Parathyroid adenoma (tissue), 2 donors: Measurements from ENCODE around the gene PAM.

Experiments
- H2AFZ ChIP-seq: fragments of 300-600 bp; sonication (generic); one replicate; pipeline ENCODE4 v1.7.0; 2017; ENCODE audit warnings: antibody characterized with exemption, mild to moderate bottlenecking
- H3K27ac ChIP-seq: fragments of 300-600 bp; sonication (generic); one replicate; pipeline ENCODE4 v1.7.0; 2017
- H3K27me3 ChIP-seq: fragments of 300-600 bp; sonication (generic); one replicate; pipeline ENCODE4 v1.7.0; 2017; ENCODE audit warnings: low read length; ENCODE audit not compliant: control insufficient read depth, insufficient read depth
- H3K36me3 ChIP-seq: fragments of 300-600 bp; sonication (generic); one replicate; pipeline ENCODE4 v1.7.0; 2017; ENCODE audit warnings: low read length; ENCODE audit not compliant: control insufficient read depth, insufficient read depth
- H3K4me1 ChIP-seq: fragments of 300-600 bp; sonication (generic); one replicate; pipeline ENCODE4 v1.7.0; 2017; ENCODE audit warnings: control low read depth
- H3K4me2 ChIP-seq: fragments of 300-600 bp; sonication (generic); one replicate; pipeline ENCODE4 v1.7.0; 2017; ENCODE audit warnings: low read length
- H3K4me3 ChIP-seq: fragments of 300-600 bp; sonication (generic); one replicate; pipeline ENCODE4 v1.7.0; 2017; ENCODE audit warnings: low read depth, low read length
- H3K79me2 ChIP-seq: fragments of 300-600 bp; sonication (generic); one replicate; pipeline ENCODE4 v1.7.0; 2017; ENCODE audit warnings: control low read depth
- H3K9ac ChIP-seq: fragments of 300-600 bp; sonication (generic); one replicate; pipeline ENCODE4 v1.7.0; 2017; ENCODE audit warnings: mild to moderate bottlenecking
- H3K9me3 ChIP-seq: fragments of 300-600 bp; sonication (generic); one replicate; pipeline ENCODE4 v1.7.0; 2017; ENCODE audit warnings: low read length; ENCODE audit not compliant: control insufficient read depth
- TF ChIP-seq, protein P1 (sequence below): fragments of 300-600 bp; sonication (generic); IDR thresholded peaks from one replicate; pipeline ENCODE4 v1.7.0; 2017; ENCODE audit warnings: antibody characterized with exemption, mild to moderate bottlenecking
- donor health status: primary hyperparathyroidism.

The PAM gene

DNA sequence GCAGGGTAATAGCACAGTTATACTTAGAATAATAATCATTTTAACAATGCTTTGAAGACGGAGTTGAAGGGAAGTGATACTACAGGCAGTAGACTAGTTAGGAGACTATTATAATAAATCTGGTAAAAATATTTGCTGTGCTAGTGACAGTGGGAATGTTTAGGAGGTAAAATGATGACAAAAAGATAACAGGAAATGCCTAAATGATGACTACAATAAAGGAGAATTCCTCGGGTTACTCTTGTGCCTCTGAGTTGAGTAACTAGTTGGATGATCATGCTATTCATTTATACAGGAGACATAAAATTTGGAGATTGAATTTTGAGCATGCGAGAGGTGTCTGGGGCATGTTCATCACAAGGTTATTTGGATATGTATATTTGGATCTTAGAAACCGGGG lies 32.2 kb upstream of the PAM start:
- Histone ChIP-seq H3K36me3 (no peaks in the 10 kb centered on the region), H3K79me2 (no peaks in the 10 kb centered on the region), H3K27me3 (no peaks in the 10 kb centered on the region), H3K27ac (no peak overlapping the region), H3K4me2 (no peak overlapping the region), H3K4me3 (no peak overlapping the region), H3K9me3 (no peaks in the 10 kb centered on the region), H2AFZ (no peak overlapping the region), H3K9ac (no peak overlapping the region), H3K4me1 (no peaks in the 10 kb centered on the region)
- TF ChIP-seq, protein P1, sequence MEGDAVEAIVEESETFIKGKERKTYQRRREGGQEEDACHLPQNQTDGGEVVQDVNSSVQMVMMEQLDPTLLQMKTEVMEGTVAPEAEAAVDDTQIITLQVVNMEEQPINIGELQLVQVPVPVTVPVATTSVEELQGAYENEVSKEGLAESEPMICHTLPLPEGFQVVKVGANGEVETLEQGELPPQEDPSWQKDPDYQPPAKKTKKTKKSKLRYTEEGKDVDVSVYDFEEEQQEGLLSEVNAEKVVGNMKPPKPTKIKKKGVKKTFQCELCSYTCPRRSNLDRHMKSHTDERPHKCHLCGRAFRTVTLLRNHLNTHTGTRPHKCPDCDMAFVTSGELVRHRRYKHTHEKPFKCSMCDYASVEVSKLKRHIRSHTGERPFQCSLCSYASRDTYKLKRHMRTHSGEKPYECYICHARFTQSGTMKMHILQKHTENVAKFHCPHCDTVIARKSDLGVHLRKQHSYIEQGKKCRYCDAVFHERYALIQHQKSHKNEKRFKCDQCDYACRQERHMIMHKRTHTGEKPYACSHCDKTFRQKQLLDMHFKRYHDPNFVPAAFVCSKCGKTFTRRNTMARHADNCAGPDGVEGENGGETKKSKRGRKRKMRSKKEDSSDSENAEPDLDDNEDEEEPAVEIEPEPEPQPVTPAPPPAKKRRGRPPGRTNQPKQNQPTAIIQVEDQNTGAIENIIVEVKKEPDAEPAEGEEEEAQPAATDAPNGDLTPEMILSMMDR: no peak

DNA sequence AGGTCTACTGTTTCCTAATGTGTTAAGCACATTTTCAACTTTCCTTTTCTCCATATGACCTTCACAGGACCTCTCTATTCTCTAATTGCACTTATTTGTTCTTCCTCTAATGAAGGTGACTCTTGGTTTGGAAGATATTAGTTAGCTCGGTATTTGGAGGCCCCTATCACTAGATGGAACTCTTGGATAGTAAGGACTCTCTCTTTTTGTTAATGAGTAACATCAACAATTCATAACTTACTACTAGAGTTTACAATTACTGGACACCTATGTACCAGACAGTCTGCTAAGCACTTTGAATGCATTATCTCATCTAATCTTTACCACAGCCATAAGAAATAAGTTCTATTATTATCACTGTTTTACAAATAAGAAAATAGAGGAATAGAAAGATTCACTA lies 23.4 kb upstream of the PAM start:
- H3K4me3 ChIP-seq: no peak overlapping the region
- no peaks in the 10 kb centered on the region for H3K4me1 ChIP-seq
- H3K27ac ChIP-seq: no peak overlapping the region

DNA sequence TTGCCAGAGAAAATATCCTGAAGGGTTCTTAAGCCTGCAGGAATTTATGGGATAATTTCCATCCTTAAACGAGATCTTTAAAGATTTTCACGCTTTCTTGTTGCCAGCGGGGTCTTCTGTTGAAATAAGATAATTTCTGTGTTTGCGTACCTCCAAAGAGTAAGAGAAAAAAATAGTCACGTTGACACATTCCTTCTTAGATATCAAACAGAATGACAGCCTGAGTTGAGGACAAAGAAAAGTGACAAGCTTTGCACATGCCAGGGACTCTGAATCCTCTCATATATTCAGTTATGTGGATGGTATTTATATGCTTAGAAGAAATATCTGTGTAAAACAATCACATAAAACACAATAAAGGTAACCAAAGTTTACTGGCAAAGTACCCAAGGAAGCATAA lies 21.6 kb upstream of the PAM start:
- H3K4me1 ChIP-seq: no peaks in the 10 kb centered on the region
- no peaks in the 10 kb centered on the region for H3K27me3 ChIP-seq
- H2AFZ ChIP-seq: no peak overlapping the region
- H3K79me2 ChIP-seq: no peaks in the 10 kb centered on the region
- no peak overlapping the region for H3K4me3 ChIP-seq
- H3K27ac ChIP-seq: no peak overlapping the region
- H3K4me2 ChIP-seq: no peak overlapping the region
- TF ChIP-seq, protein P1: no peak
- H3K9ac ChIP-seq: no peak overlapping the region
- H3K9me3 ChIP-seq: no peaks in the 10 kb centered on the region
- no peaks in the 10 kb centered on the region for H3K36me3 ChIP-seq

More for the DNA sequence above, 23.4 kb upstream of the PAM start:
- no peak overlapping the region for H3K9ac ChIP-seq
- no peaks in the 10 kb centered on the region for H3K27me3 ChIP-seq
- no peak overlapping the region for H3K4me2 ChIP-seq
- H3K79me2 ChIP-seq: no peaks in the 10 kb centered on the region
- TF ChIP-seq, protein P1: no peak
- H3K36me3 ChIP-seq: no peaks in the 10 kb centered on the region
- no peaks in the 10 kb centered on the region for H3K9me3 ChIP-seq
- H2AFZ ChIP-seq: no peak overlapping the region

DNA sequence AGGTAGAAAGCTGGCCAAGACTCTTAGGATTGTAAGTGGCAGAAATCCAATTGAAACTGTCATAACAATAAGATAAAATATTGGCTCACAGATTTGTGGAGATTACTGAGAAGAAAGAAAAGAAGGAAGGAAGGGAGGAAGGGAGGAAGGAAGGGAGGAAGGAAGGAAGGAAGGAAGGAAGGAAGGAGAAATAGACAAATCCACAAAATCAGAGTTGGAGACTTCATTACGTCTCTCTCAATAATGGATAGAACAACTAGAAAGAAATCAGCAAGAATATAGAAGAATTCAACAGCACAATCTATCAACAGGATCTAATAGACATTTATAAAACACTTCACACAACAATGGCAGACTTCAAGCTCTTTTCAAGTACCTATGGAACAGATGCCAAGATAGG lies 17.9 kb upstream of the PAM start:
- Histone ChIP-seq H3K27me3 (no peaks in the 10 kb centered on the region), H3K79me2 (no peaks in the 10 kb centered on the region), H3K4me2 (no peak overlapping the region), H3K27ac (no peak overlapping the region), H3K9ac (no peak overlapping the region), H3K4me3 (no peak overlapping the region), H3K9me3 (no peaks in the 10 kb centered on the region), H3K4me1 (no peaks in the 10 kb centered on the region), H2AFZ (no peak overlapping the region), H3K36me3 (no peaks in the 10 kb centered on the region)
- TF ChIP-seq, protein P1: no peak

DNA sequence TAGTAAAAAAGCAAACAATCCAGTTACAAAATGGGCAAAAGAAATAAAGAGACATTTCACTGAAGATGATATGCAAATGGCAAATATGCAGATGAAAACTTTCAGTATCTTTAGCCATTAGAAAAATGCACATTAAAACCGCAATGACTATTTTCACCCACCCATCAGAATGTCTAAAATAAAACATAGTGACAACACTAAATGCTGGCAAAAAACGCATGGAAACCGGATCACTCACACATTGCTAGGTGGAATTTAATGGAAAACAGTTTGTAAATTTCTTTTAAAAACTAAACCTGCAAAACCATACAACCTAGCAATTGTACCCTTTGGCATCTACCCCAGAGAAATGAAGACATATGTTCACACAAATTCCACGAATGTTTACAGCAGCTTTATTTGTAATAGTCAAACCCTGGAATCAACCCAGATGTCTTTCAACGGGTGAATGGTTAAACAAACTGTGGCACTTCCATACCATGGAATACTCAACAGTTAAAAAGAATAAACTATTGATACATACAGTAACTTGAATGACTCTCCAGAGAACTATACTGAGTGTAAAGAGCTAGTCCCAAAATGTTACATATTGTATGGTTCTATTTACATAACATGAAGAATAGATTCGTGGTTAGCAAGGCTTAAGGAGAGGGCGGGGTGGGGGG lies 17.2 kb upstream of the PAM start:
- Histone ChIP-seq H3K79me2 (no peaks in the 10 kb centered on the region), H2AFZ (no peak overlapping the region), H3K9ac (no peak overlapping the region), H3K4me1 (no peaks in the 10 kb centered on the region), H3K27ac (no peak overlapping the region), H3K4me3 (no peak overlapping the region), H3K27me3 (no peaks in the 10 kb centered on the region), H3K36me3 (no peaks in the 10 kb centered on the region), H3K9me3 (no peaks in the 10 kb centered on the region), H3K4me2 (no peak overlapping the region)
- TF ChIP-seq, protein P1: no peak
